Measurements from ENCODE around the gene MEIS2. TPM values are rescaled to one million over a fixed set of nuclear protein-coding genes. Genes with fewer than 3 reads are reported as not detected.

MEIS2 gene
- total RNA-seq, 1 donor from 2014 or later, result 76.9 TPM

DNA sequence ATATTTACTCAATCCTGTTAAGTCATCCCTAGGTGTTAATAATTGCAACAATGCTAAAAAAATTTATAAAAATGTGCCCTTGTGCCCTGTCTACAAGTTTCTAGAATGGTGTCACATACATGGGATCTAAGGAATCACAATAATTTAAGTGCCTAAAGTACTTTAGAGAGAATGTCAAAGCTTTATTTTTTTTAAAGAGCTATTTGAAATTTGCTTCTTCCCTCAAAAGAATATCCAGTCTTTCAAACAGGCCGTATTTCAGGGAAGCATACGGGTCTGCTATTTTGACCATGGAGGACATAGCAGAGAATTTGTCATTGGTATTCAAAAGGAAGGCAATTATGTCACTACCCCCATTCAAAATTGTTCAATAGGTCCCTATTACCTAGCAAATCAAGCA lies 29.7 kb downstream of the MEIS2 start:
- intact Hi-C loops (cut with DNase I), result no loop called here
- no peaks in the 10 kb centered on the region for H3K27me3 ChIP-seq
- H3K4me3 ChIP-seq, result no peak overlapping the region
- TF ChIP-seq POLR2AphosphoS5 (IDR thresholded peaks at IDR 0.05; ENCODE audit: insufficient read depth in 1 of 2, low read depth in 1 of 2) (no peak), POLR2A (IDR thresholded peaks at IDR 0.05) (no peak)
- TF ChIP-seq, protein P1, sequence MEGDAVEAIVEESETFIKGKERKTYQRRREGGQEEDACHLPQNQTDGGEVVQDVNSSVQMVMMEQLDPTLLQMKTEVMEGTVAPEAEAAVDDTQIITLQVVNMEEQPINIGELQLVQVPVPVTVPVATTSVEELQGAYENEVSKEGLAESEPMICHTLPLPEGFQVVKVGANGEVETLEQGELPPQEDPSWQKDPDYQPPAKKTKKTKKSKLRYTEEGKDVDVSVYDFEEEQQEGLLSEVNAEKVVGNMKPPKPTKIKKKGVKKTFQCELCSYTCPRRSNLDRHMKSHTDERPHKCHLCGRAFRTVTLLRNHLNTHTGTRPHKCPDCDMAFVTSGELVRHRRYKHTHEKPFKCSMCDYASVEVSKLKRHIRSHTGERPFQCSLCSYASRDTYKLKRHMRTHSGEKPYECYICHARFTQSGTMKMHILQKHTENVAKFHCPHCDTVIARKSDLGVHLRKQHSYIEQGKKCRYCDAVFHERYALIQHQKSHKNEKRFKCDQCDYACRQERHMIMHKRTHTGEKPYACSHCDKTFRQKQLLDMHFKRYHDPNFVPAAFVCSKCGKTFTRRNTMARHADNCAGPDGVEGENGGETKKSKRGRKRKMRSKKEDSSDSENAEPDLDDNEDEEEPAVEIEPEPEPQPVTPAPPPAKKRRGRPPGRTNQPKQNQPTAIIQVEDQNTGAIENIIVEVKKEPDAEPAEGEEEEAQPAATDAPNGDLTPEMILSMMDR (IDR thresholded peaks at IDR 0.05), result no peak
- no peaks in the 10 kb centered on the region for H3K36me3 ChIP-seq
- H3K9me3 ChIP-seq, result no peaks in the 10 kb centered on the region
- DNase-seq (ENCODE audit: extremely low spot score in 2 of 2), result no peak
- H3K4me1 ChIP-seq, result no peaks in the 10 kb centered on the region
- no peak overlapping the region for H3K27ac ChIP-seq

DNA sequence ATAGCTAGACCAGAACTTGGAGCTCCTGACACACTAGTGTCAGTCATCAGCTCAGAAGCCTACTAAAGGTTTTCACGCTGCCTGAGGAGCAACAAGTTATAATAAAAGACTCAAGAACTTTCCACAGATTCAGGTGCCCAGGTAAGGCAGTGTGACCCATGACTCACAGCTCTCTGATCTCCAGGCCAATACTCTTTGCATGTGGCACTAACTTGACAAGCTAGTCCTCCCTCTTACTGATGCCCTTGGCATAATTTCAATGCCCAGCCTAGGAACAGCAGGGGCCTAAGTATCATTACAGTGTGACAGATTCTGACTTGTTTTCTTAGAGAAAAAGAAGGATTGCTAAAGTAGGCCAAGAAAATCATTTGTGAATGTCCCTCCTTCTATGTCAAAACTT lies 38.4 kb downstream of the MEIS2 start:
- no peak for DNase-seq (ENCODE audit: extremely low spot score in 2 of 2)

DNA sequence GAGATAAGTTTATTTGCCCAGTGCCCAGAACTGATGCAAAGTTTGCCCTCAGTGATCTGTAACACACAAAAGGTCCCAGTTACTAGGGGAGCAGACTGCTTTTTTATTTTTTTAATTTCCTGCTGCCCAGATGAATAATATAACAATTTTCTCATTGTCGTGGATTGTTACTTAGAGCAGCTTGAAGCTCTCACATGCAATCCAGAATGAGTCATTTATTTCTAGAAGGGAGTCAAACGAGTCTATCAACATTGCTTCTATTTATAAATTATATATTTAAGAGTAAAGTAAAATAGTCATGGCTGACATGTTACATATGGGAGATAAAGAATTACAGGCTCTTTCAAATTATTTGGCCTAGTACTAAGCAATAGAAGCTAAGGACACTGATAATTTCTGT lies 41.3 kb downstream of the MEIS2 start:
- no peak for DNase-seq (ENCODE audit: extremely low spot score in 2 of 2)
- Histone ChIP-seq H3K27ac (no peak overlapping the region), H3K4me1 (peaks cover 34% of the 10 kb centered on the region), H3K4me3 (no peak overlapping the region), H3K9me3 (no peaks in the 10 kb centered on the region), H3K27me3 (no peaks in the 10 kb centered on the region), H3K36me3 (no peaks in the 10 kb centered on the region)
- TF ChIP-seq POLR2A (IDR thresholded peaks at IDR 0.05) (no peak), POLR2AphosphoS5 (IDR thresholded peaks at IDR 0.05; ENCODE audit: insufficient read depth in 1 of 2, low read depth in 1 of 2) (peak in 1 of 2 donors; percentile 74)
- intact Hi-C loops (cut with DNase I), result no loop called here

More for the DNA sequence above, 38.4 kb downstream of the MEIS2 start:
- no peaks in the 10 kb centered on the region for H3K27me3 ChIP-seq
- H3K9me3 ChIP-seq, result no peaks in the 10 kb centered on the region
- H3K4me1 ChIP-seq, result peaks cover 27% of the 10 kb centered on the region
- H3K27ac ChIP-seq, result no peak overlapping the region
- TF ChIP-seq POLR2AphosphoS5 (IDR thresholded peaks at IDR 0.05; ENCODE audit: insufficient read depth in 1 of 2, low read depth in 1 of 2) (peak in 1 of 2 donors; percentile 68), POLR2A (IDR thresholded peaks at IDR 0.05) (no peak)
- TF ChIP-seq, protein P1 (IDR thresholded peaks at IDR 0.05), result no peak
- H3K4me3 ChIP-seq, result no peak overlapping the region
- intact Hi-C loops (cut with DNase I), result no loop called here
- no peaks in the 10 kb centered on the region for H3K36me3 ChIP-seq

DNA sequence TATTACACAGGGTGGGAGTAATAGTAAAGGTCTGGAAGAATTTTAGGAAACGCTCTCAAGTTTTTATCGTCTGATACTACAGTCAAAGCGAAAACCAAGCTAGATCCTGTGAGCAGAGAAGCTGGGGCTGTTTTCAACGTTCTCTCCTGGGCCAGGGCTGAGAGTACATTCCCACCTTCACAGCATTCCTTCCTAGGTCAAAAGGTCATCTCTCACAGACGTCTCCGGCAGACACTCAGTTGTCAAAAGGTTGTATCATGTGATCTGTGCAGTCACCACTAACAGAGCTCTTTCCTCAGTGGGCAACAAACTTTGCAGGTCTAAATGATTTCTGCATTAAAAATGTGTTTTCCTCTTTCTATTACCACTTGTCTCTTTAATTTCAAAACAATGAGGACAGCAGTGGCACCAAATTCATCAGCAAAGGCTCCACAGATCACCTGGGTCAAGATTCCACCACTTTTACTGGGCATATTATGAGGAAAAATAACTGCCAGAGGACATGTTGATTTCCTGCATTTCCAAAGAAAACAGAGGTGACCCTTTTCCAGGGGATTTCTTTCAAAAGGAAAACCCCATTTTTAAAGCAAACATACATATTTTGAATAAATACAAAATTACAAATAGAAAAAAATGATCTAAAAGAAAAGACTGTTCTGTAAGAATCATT lies 41.9 kb downstream of the MEIS2 start:
- Histone ChIP-seq H3K27ac (no peak overlapping the region), H3K9me3 (no peaks in the 10 kb centered on the region), H3K4me3 (no peak overlapping the region), H3K4me1 (peaks cover 34% of the 10 kb centered on the region), H3K36me3 (no peaks in the 10 kb centered on the region), H3K27me3 (no peaks in the 10 kb centered on the region)
- TF ChIP-seq POLR2AphosphoS5 (IDR thresholded peaks at IDR 0.05; ENCODE audit: insufficient read depth in 1 of 2, low read depth in 1 of 2), result no peak
- DNase-seq (ENCODE audit: extremely low spot score in 2 of 2), result no peak
- intact Hi-C loops (cut with DNase I), result no loop called here

DNA sequence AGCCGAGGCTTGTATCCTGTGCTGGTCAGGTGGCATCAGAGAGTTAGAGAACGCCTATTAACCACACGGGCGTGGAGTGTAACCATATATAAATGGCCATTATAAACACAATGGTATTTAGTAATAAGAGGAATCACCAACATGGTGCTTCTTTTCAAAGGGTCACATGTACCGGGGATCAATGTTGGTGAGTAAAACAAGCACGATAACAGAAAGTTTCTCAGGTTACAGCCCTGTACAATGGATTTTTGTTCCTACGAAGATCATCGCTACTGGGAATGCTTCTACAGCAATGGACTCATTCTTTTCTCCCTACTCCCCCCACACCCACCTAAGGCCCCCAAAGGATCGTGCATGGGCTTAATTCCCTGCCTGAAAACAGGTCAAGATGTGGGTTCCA lies 42.5 kb downstream of the MEIS2 start:
- no peak overlapping the region for H3K27ac ChIP-seq
- TF ChIP-seq POLR2AphosphoS5 (IDR thresholded peaks at IDR 0.05; ENCODE audit: insufficient read depth in 1 of 2, low read depth in 1 of 2) (no peak), POLR2A (IDR thresholded peaks at IDR 0.05) (no peak)
- TF ChIP-seq, protein P1 (IDR thresholded peaks at IDR 0.05), result no peak
- no peaks in the 10 kb centered on the region for H3K36me3 ChIP-seq
- no peaks in the 10 kb centered on the region for H3K27me3 ChIP-seq
- H3K4me1 ChIP-seq, result peaks cover 34% of the 10 kb centered on the region
- intact Hi-C loops (cut with DNase I), result no loop called here
- no peak overlapping the region for H3K4me3 ChIP-seq
- DNase-seq (ENCODE audit: extremely low spot score in 2 of 2), result no peak
- H3K9me3 ChIP-seq, result no peaks in the 10 kb centered on the region

DNA sequence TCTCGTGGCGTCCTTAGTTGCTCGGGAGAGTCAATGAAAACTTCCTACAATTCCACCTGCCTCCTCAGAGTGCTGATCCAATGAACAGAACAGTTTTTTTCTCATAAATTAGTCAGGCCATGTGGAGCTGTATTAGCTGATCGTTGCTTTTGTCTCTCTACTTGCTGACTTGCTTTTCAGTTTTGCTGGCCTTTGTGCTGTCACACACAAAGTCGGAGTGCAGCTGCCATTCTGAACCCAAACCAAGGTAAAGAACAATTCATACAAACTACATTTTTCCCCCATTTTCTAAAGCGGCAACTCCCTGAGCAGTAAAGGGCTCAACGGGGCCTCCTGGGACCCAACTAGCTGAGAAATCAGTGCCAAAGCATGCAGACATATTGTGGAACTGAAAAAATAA lies 43.1 kb downstream of the MEIS2 start:
- Histone ChIP-seq H3K36me3 (no peaks in the 10 kb centered on the region), H3K9me3 (no peaks in the 10 kb centered on the region), H3K4me1 (peaks cover 34% of the 10 kb centered on the region), H3K4me3 (no peak overlapping the region), H3K27me3 (no peaks in the 10 kb centered on the region), H3K27ac (no peak overlapping the region)
- no peak for DNase-seq (ENCODE audit: extremely low spot score in 2 of 2)
- intact Hi-C loops (cut with DNase I), result no loop called here
- TF ChIP-seq, protein P1 (IDR thresholded peaks at IDR 0.05), result no peak
- TF ChIP-seq POLR2A (IDR thresholded peaks at IDR 0.05) (no peak), POLR2AphosphoS5 (IDR thresholded peaks at IDR 0.05; ENCODE audit: insufficient read depth in 1 of 2, low read depth in 1 of 2) (no peak)

Measured in vagina (tissue), 2 donors.